Loucy (cell line): ENCODE data around the gene CLTCL1.

ENCODE experiments used
- H2AFZ ChIP-seq: fragments of 200-600 bp; sonication (generic); 2 replicates; pipeline ENCODE4 v1.6.0; 2016; ENCODE audit warnings: antibody characterized with exemption, mild to moderate bottlenecking, low read length, moderate library complexity
- H3F3A ChIP-seq: fragments of 200-600 bp; 2 replicates; pipeline ENCODE4 v1.6.0; 2016; ENCODE audit warnings: antibody characterized with exemption, low read depth, mild to moderate bottlenecking
- H3K27me3 ChIP-seq: fragments of 200-600 bp; sonication (generic); 2 replicates; pipeline ENCODE4 v1.6.1; 2014; ENCODE audit warnings: low read length, mild to moderate bottlenecking; ENCODE audit not compliant: insufficient read depth, poor library complexity, severe bottlenecking
- H3K36me3 ChIP-seq: fragments of 200-600 bp; sonication (generic); 2 replicates; pipeline ENCODE4 v1.6.1; 2016; ENCODE audit warnings: low read length; ENCODE audit not compliant: insufficient read depth
- H3K4me1 ChIP-seq: fragments of 200-600 bp; sonication (generic); 2 replicates; pipeline ENCODE4 v1.5.1; 2014; ENCODE audit warnings: low read length, mild to moderate bottlenecking; ENCODE audit not compliant: insufficient read depth, poor library complexity, severe bottlenecking
- H3K4me2 ChIP-seq: fragments of 200-600 bp; sonication (generic); 2 replicates; pipeline ENCODE4 v1.6.0; 2014; ENCODE audit warnings: antibody characterized with exemption, low read length, low read depth, mild to moderate bottlenecking; ENCODE audit not compliant: poor library complexity, severe bottlenecking
- H3K4me3 ChIP-seq: fragments of 200-600 bp; sonication (generic); 2 replicates; pipeline ENCODE4 v1.5.1; 2014; ENCODE audit warnings: low read length, mild to moderate bottlenecking, mixed read lengths; ENCODE audit not compliant: poor library complexity, severe bottlenecking
- H3K79me2 ChIP-seq: fragments of 200-600 bp; sonication (generic); 2 replicates; pipeline ENCODE4 v1.6.1; 2014; ENCODE audit warnings: low read length; ENCODE audit not compliant: insufficient read depth
- H3K9ac ChIP-seq: fragments of 200-600 bp; sonication (generic); 2 replicates; pipeline ENCODE4 v1.6.0; 2014; ENCODE audit warnings: mild to moderate bottlenecking, low read depth, low read length, moderate library complexity; ENCODE audit not compliant: poor library complexity, severe bottlenecking
- H3K9me2 ChIP-seq: fragments of 200-600 bp; sonication (generic); replicated peaks from 2 replicates; pipeline ENCODE4 v1.6.1; 2016; ENCODE audit warnings: low read depth, low read length, mixed read lengths
- H3K9me3 ChIP-seq: fragments of 200-600 bp; sonication (generic); 2 replicates; pipeline ENCODE4 v1.6.1; 2014; ENCODE audit warnings: mild to moderate bottlenecking, antibody characterized with exemption, low read length, low read depth; ENCODE audit not compliant: insufficient read depth
- H4K20me1 ChIP-seq: fragments of 200-600 bp; sonication (generic); 2 replicates; pipeline ENCODE4 v1.6.0; 2014; ENCODE audit warnings: antibody characterized with exemption, low read length, mild to moderate bottlenecking; ENCODE audit not compliant: insufficient read depth, poor library complexity, severe bottlenecking
- CTCF ChIP-seq: fragments of 200-600 bp; sonication (generic); conservative IDR thresholded peaks from 2 replicates; pipeline ENCODE4 v1.5.1; 2014; ENCODE audit warnings: mild to moderate bottlenecking, antibody characterized with exemption, low read length
- EZH2phosphoT487 ChIP-seq: fragments of 200-600 bp; IDR thresholded peaks from 2 replicates; pipeline ENCODE4 v1.6.1; 2018; ENCODE audit warnings: antibody characterized with exemption, mild to moderate bottlenecking, moderate library complexity, borderline replicate concordance

Gene CLTCL1

GRCh38 chr22:19266547-19267086 is 24.9 kb downstream of the CLTCL1 start:
- H3K9ac ChIP-seq, result no peak overlapping the region
- H3K9me2 ChIP-seq, result no peaks in the 10 kb centered on the region
- H3F3A ChIP-seq, result no peaks in the 10 kb centered on the region
- no peak overlapping the region for H3K4me3 ChIP-seq
- no peaks in the 10 kb centered on the region for H4K20me1 ChIP-seq
- no peaks in the 10 kb centered on the region for H3K9me3 ChIP-seq
- no peak for TF ChIP-seq CTCF
- TF ChIP-seq EZH2phosphoT487, result no peak
- no peaks in the 10 kb centered on the region for H3K79me2 ChIP-seq
- no peaks in the 10 kb centered on the region for H3K27me3 ChIP-seq
- no peak overlapping the region for H3K4me2 ChIP-seq
- H3K36me3 ChIP-seq, result no peaks in the 10 kb centered on the region
- no peak overlapping the region for H2AFZ ChIP-seq
- no peaks in the 10 kb centered on the region for H3K4me1 ChIP-seq

GRCh38 chr22:19265779-19266178 is 25.7 kb downstream of the CLTCL1 start:
- Histone ChIP-seq H3K4me1 (no peaks in the 10 kb centered on the region), H3F3A (no peaks in the 10 kb centered on the region), H3K4me2 (no peak overlapping the region), H3K9me2 (no peaks in the 10 kb centered on the region), H3K79me2 (no peaks in the 10 kb centered on the region), H2AFZ (no peak overlapping the region), H3K9me3 (no peaks in the 10 kb centered on the region), H3K27me3 (no peaks in the 10 kb centered on the region), H3K4me3 (no peak overlapping the region), H3K36me3 (no peaks in the 10 kb centered on the region), H4K20me1 (no peaks in the 10 kb centered on the region), H3K9ac (no peak overlapping the region)
- TF ChIP-seq EZH2phosphoT487, result no peak
- no peak for TF ChIP-seq CTCF

- Histone ChIP-seq H3K27me3 (no peaks in the 10 kb centered on the region), H3K79me2 (no peaks in the 10 kb centered on the region), H4K20me1 (no peaks in the 10 kb centered on the region), H3K9ac (no peak overlapping the region), H3K9me3 (no peaks in the 10 kb centered on the region), H3K4me1 (peaks cover 6% of the 10 kb centered on the region), H3K4me2 (no peak overlapping the region), H3K36me3 (no peaks in the 10 kb centered on the region), H2AFZ (no peak overlapping the region), H3F3A (no peaks in the 10 kb centered on the region), H3K4me3 (no peak overlapping the region), H3K9me2 (no peaks in the 10 kb centered on the region)
- TF ChIP-seq EZH2phosphoT487, result no peak
- TF ChIP-seq CTCF, result no peak
Observed at GRCh38 chr22:19260804-19261203, 30.7 kb downstream of the CLTCL1 start.
